Measurements from ENCODE around the gene GAPT.
A peak's percentile ranks its signal among the peaks of the same experiment; 100 is the strongest.

GAPT gene

GRCh38 chr5:58460732-58461286 lies 30.4 kb upstream of the GAPT start:
- DNase-seq (ENCODE audit: low spot score) = peak; percentile 87

- DNase-seq (ENCODE audit: low spot score) = no peak
Measured at GRCh38 chr5:58462154-58462553, 29.1 kb upstream of the GAPT start.

- DNase-seq (ENCODE audit: low spot score) = peak; percentile 48
Measured at GRCh38 chr5:58462623-58463230, 28.5 kb upstream of the GAPT start.

GRCh38 chr5:58466939-58467338 lies 24.3 kb upstream of the GAPT start:
- peak; percentile 25 for DNase-seq (ENCODE audit: low spot score)

GRCh38 chr5:58469896-58470295 lies 21.3 kb upstream of the GAPT start:
- DNase-seq (ENCODE audit: low spot score) = no peak

GRCh38 chr5:58475404-58475803 lies 15.8 kb upstream of the GAPT start:
- DNase-seq (ENCODE audit: low spot score) = no peak

- DNase-seq (ENCODE audit: low spot score) = no peak
Measured at GRCh38 chr5:58477760-58478376, 13.4 kb upstream of the GAPT start.

- DNase-seq (ENCODE audit: low spot score) = no peak
Measured at GRCh38 chr5:58481066-58481676, 10.1 kb upstream of the GAPT start.

- no peak for DNase-seq (ENCODE audit: low spot score)
Measured at GRCh38 chr5:58481828-58482227, 9.4 kb upstream of the GAPT start.

GRCh38 chr5:58482536-58482935 lies 8.7 kb upstream of the GAPT start:
- DNase-seq (ENCODE audit: low spot score) = no peak

GRCh38 chr5:58484505-58484904 lies 6.7 kb upstream of the GAPT start:
- no peak for DNase-seq (ENCODE audit: low spot score)

- no peak for DNase-seq (ENCODE audit: low spot score)
Measured at GRCh38 chr5:58486290-58486689, 4.9 kb upstream of the GAPT start.

- DNase-seq (ENCODE audit: low spot score) = no peak
Measured at GRCh38 chr5:58490402-58491050, 709 bp upstream of the GAPT start.

GRCh38 chr5:58493141-58493540 lies 1.9 kb downstream of the GAPT start:
- no peak for DNase-seq (ENCODE audit: low spot score)

- DNase-seq (ENCODE audit: low spot score) = peak; percentile 2
Measured at GRCh38 chr5:58496488-58496887, 5.3 kb downstream of the GAPT start.

- no peak for DNase-seq (ENCODE audit: low spot score)
Measured at GRCh38 chr5:58497386-58497785, 6.2 kb downstream of the GAPT start.

GRCh38 chr5:58497921-58498320 lies 6.7 kb downstream of the GAPT start:
- no peak for DNase-seq (ENCODE audit: low spot score)

GRCh38 chr5:58498340-58498942 lies 7.2 kb downstream of the GAPT start:
- no peak for DNase-seq (ENCODE audit: low spot score)

- no peak for DNase-seq (ENCODE audit: low spot score)
Measured at GRCh38 chr5:58499231-58499630, 8.0 kb downstream of the GAPT start.

GRCh38 chr5:58499941-58500340 lies 8.7 kb downstream of the GAPT start:
- no peak for DNase-seq (ENCODE audit: low spot score)

GRCh38 chr5:58501778-58502417 lies 10.7 kb downstream of the GAPT start:
- no peak for DNase-seq (ENCODE audit: low spot score)

All from activated CD4-positive, alpha-beta T cell treated with anti-CD3 and anti-CD28 coated beads, Interleukin-2, Interleukin-4, amounts not matched to agents 100 ng/mL and 50 ng/mL, durations not matched to agents 16 hours and 8 hours (primary cell).